H1 (cell line): ENCODE measurements around the gene KLHDC10. TPM values are rescaled to one million over a fixed set of nuclear protein-coding genes. Genes with fewer than 3 reads are reported as not detected.

Experiments used
- CTCF ChIA-PET: fragments of 300-600 bp; sonication (Branson Sonifier 250); formaldehyde crosslinking; loops from one replicate; lab custom pipeline; 2021; ENCODE audit not compliant: partially characterized antibody; lab: Charles Lee
- POLR2A ChIA-PET: fragments of 300-600 bp; sonication (Branson Sonifier 250); formaldehyde crosslinking; loops from one replicate; lab custom pipeline; 2021; ENCODE audit warnings: inconsistent platforms; ENCODE audit not compliant: partially characterized antibody; lab: Charles Lee
- DNase-seq, 2 experiments: peaks; one replicate each; pipeline versions ENCODE4 v3.0.0 to v3.0.0-alpha.2; 2010 to 2022; ENCODE audit warnings: low spot score in 2 of 2, low read depth in 1 of 2, mixed read lengths in 1 of 2
- FAIRE-seq: peaks from 2 replicates; lab custom pipeline; 2011; peaks lifted over from hg19 to GRCh38; lab: Jason Lieb, UNC
- H2AFZ ChIP-seq: 2 replicates; pipeline ENCODE4 v1.8.1; 2012; ENCODE audit warnings: low read length, inconsistent platforms
- H2AK5ac ChIP-seq: 2 replicates; pipeline ENCODE4 v1.6.1; 2013; ENCODE audit warnings: low read depth, low read length
- H2BK120ac ChIP-seq: replicated peaks from 2 replicates; pipeline ENCODE3; 2013; ENCODE audit warnings: low read depth, low read length, inconsistent platforms
- H2BK12ac ChIP-seq: 2 replicates; pipeline ENCODE4 v1.6.1; 2013; ENCODE audit warnings: low read depth, low read length
- H2BK15ac ChIP-seq: 2 replicates; pipeline ENCODE4 v1.6.1; 2013; ENCODE audit warnings: low read length
- H2BK20ac ChIP-seq: 2 replicates; pipeline ENCODE4 v1.6.1; 2013; ENCODE audit warnings: low read length
- H2BK5ac ChIP-seq: 2 replicates; pipeline ENCODE4 v1.6.1; 2013; ENCODE audit warnings: low read depth, low read length
- H3K14ac ChIP-seq: 2 replicates; pipeline ENCODE4 v1.6.1; 2013; ENCODE audit warnings: inconsistent platforms; ENCODE audit not compliant: insufficient read length
- H3K18ac ChIP-seq: 2 replicates; pipeline ENCODE4 v1.6.1; 2013; ENCODE audit warnings: low read length; ENCODE audit errors: extremely low read depth
- H3K23ac ChIP-seq: 2 replicates; pipeline ENCODE4 v1.6.1; 2013; ENCODE audit warnings: inconsistent platforms; ENCODE audit not compliant: insufficient read length
- H3K23me2 ChIP-seq: 2 replicates; pipeline ENCODE4 v1.6.1; 2013; ENCODE audit warnings: low read depth, low read length
- H3K27ac ChIP-seq: 2 replicates; pipeline ENCODE4 v1.6.1; 2011; ENCODE audit warnings: low read depth, low read length, inconsistent platforms
- H3K27me3 ChIP-seq, 4 experiments: replicated peaks in 1 of 4; 1 replicate in 1 of 4; 2 replicates in 3 of 4; pipeline versions ENCODE4 v1.6.1 to v1.8.1; 2011 to 2013; ENCODE audit warnings: low read length in 3 of 4, mild to moderate bottlenecking in 3 of 4, inconsistent platforms in 2 of 4, mixed read lengths in 2 of 4, moderate library complexity in 1 of 4; ENCODE audit not compliant: control insufficient read depth in 3 of 4, insufficient read depth in 3 of 4; ENCODE audit errors: extremely low read depth in 1 of 4
- H3K36me3 ChIP-seq, 4 experiments: 2 replicates each; pipeline versions ENCODE4 v1.6.1 to v1.8.1; 2011 to 2013; ENCODE audit warnings: mild to moderate bottlenecking in 4 of 4, low read length in 3 of 4, moderate library complexity in 2 of 4, control low read depth in 1 of 4, inconsistent platforms in 1 of 4; ENCODE audit not compliant: insufficient read depth in 4 of 4, control insufficient read depth in 2 of 4
- H3K4ac ChIP-seq: replicated peaks from 2 replicates; pipeline ENCODE3; 2013; ENCODE audit warnings: low read length, low read depth, mixed read lengths, inconsistent platforms; ENCODE audit not compliant: insufficient read length
- H3K4me1 ChIP-seq, 4 experiments: replicated peaks in 1 of 4; 1 replicate in 1 of 4; 2 replicates in 3 of 4; pipeline versions ENCODE4 v1.6.1 to v1.8.1; 2011 to 2013; ENCODE audit warnings: low read length in 3 of 4, inconsistent platforms in 2 of 4, mixed read lengths in 1 of 4; ENCODE audit not compliant: insufficient read depth in 4 of 4, control insufficient read depth in 3 of 4
- H3K4me2 ChIP-seq, 2 experiments: 2 replicates each; pipeline versions ENCODE4 v1.6.1 to v1.8.1; 2011 to 2013; ENCODE audit warnings: low read depth in 2 of 2, low read length in 2 of 2, control low read depth in 1 of 2, inconsistent platforms in 1 of 2, mild to moderate bottlenecking in 1 of 2; ENCODE audit not compliant: insufficient read depth in 1 of 2
- H3K4me3 ChIP-seq, 4 experiments: fragments of 200-600, 300-600 bp in 1 of 4; sonication (generic), shearing (Covaris generic), sonication (Bioruptor Twin) in 1 of 4; 2 replicates each; pipeline versions ENCODE4 v1.5.1 to v1.8.1; 2011 to 2016; ENCODE audit warnings: low read length in 4 of 4, low read depth in 3 of 4, control low read depth in 2 of 4, inconsistent platforms in 2 of 4, mild to moderate bottlenecking in 2 of 4, mixed read lengths in 1 of 4, moderate library complexity in 1 of 4; ENCODE audit not compliant: insufficient read depth in 2 of 4; ENCODE audit errors: extremely low read depth in 1 of 4
- H3K56ac ChIP-seq: replicated peaks from 2 replicates; pipeline ENCODE3; 2013; ENCODE audit warnings: low read depth, mild to moderate bottlenecking, mixed read lengths, low read length, inconsistent platforms; ENCODE audit not compliant: insufficient read length
- H3K79me1 ChIP-seq: 2 replicates; pipeline ENCODE4 v1.6.1; 2013; ENCODE audit warnings: low read depth, low read length, control low read depth
- H3K79me2 ChIP-seq, 2 experiments: 2 replicates each; pipeline versions ENCODE4 v1.6.1 to v1.8.1; 2012 to 2013; ENCODE audit warnings: low read length in 2 of 2, mild to moderate bottlenecking in 2 of 2, inconsistent platforms in 1 of 2; ENCODE audit not compliant: insufficient read depth in 2 of 2, control insufficient read depth in 1 of 2
- H3K9ac ChIP-seq, 4 experiments: replicated peaks in 1 of 4; 1 replicate in 1 of 4; 2 replicates in 3 of 4; pipeline versions ENCODE4 v1.6.1 to v1.8.1; 2011 to 2013; ENCODE audit warnings: low read depth in 3 of 4, low read length in 3 of 4, control low read depth in 2 of 4, mild to moderate bottlenecking in 2 of 4, moderate library complexity in 2 of 4, inconsistent platforms in 1 of 4; ENCODE audit errors: extremely low read depth in 1 of 4
- H3K9me3 ChIP-seq, 2 experiments: 2 replicates each; pipeline versions ENCODE4 v1.6.1 to v1.8.1; 2012 to 2013; ENCODE audit warnings: mild to moderate bottlenecking in 2 of 2, moderate library complexity in 2 of 2, control low read depth in 1 of 2, inconsistent platforms in 1 of 2, low read depth in 1 of 2, low read length in 1 of 2, mixed read lengths in 1 of 2; ENCODE audit not compliant: insufficient read depth in 2 of 2
- H4K20me1 ChIP-seq, 2 experiments: replicated peaks in 1 of 2; 2 replicates each; pipeline versions ENCODE3 to v1.8.1; 2011 to 2013; ENCODE audit warnings: inconsistent platforms in 2 of 2, low read length in 2 of 2, mild to moderate bottlenecking in 1 of 2; ENCODE audit not compliant: insufficient read depth in 2 of 2, control insufficient read depth in 1 of 2
- H4K5ac ChIP-seq: 2 replicates; pipeline ENCODE4 v1.6.1; 2013; ENCODE audit warnings: low read length, low read depth, mixed read lengths, inconsistent platforms; ENCODE audit not compliant: insufficient read length
- H4K8ac ChIP-seq: 2 replicates; pipeline ENCODE4 v1.8.0; 2013; ENCODE audit warnings: mild to moderate bottlenecking, moderate library complexity, low read length, inconsistent platforms; ENCODE audit not compliant: insufficient read depth; ENCODE audit errors: extremely low read depth
- H4K91ac ChIP-seq: replicated peaks from 2 replicates; pipeline ENCODE3; 2013; ENCODE audit warnings: low read length, mixed read lengths, inconsistent platforms; ENCODE audit not compliant: insufficient read length
- CHD2 ChIP-seq: IDR thresholded peaks from 2 replicates; pipeline ENCODE4 v1.6.1; 2012; ENCODE audit warnings: low read length, improper control_type of control experiment
- MAX ChIP-seq: IDR thresholded peaks from 2 replicates; pipeline ENCODE4 v1.6.1; 2012; ENCODE audit warnings: inconsistent platforms
- RAD21 ChIP-seq, 2 experiments: IDR thresholded peaks in 1 of 2; conservative IDR thresholded peaks in 1 of 2; 2 replicates each; pipeline ENCODE4 v1.6.1; 2011; ENCODE audit warnings: low read depth in 2 of 2, low read length in 2 of 2, improper control_type of control experiment in 1 of 2, inconsistent platforms in 1 of 2, mild to moderate bottlenecking in 1 of 2, moderate library complexity in 1 of 2
- WGBS, 2 experiments: shearing (Covaris generic) in 1 of 2; methylation state at CpG; one replicate each; pipeline versions ENCODE4 v1.1.6 to v1.1.7; 2013 to 2015; ENCODE audit warnings: low lambda C conversion rate in 2 of 2, mixed read lengths in 2 of 2, inconsistent platforms in 1 of 2, low coverage in 1 of 2, missing lambda C conversion rate in 1 of 2; ENCODE audit not compliant: insufficient replicate concordance in 2 of 2, insufficient coverage in 1 of 2, insufficient read length in 1 of 2; ENCODE audit errors: extremely low coverage in 1 of 2, missing lambda C conversion rate in 1 of 2; 5-methylcytosine and 5-hydroxymethylcytosine counted together
- polyA plus RNA-seq, 7 experiments: library from polyadenylated mRNA; depleted of rRNA in 3 of 7; stranded (reverse) in 5 of 7; unstranded in 2 of 7; fragments of >200 nt in 5 of 7; fragments of 200-250 nt in 2 of 7; gene quantifications; 1 replicate in 5 of 7; 2 replicates in 1 of 7; 4 replicates in 1 of 7; pipeline versions ENCODE4 v1.2.1 to v1.2.3, GENCODE V29; 2011 to 2013; ENCODE audit warnings: missing spikeins in 2 of 7, mixed read lengths in 2 of 7
- total RNA-seq: library from RNA; stranded (reverse); fragmentation: NEBNext Ultra II Directional; extraction: Animal tissue kit (Norgen Biotek cat#: 25700); gene quantifications from 2 replicates; pipeline ENCODE4 v1.2.1, GENCODE V29; 2021

Gene KLHDC10
- total and polyA plus RNA-seq, 2 of the 8 experiments (the other 6 are each of a cell fraction or from before 2014, with no cell fraction given) = 6.6 to 14.5 TPM

- DNase-seq (no peak), FAIRE-seq (no peak)
- Histone ChIP-seq H3K4me2 (no peak overlapping the region), H3K18ac (no peak overlapping the region), H3K4ac (no peak overlapping the region), H3K4me1 (no peaks in the 10 kb centered on the region), H4K5ac (no peak overlapping the region), H2BK120ac (no peak overlapping the region), H4K20me1 (peaks cover 0 to 4% of the 10 kb centered on the region in 2 experiments), H4K8ac (no peak overlapping the region), H2BK5ac (no peak overlapping the region), H2AK5ac (no peak overlapping the region), H3K27ac (no peak overlapping the region), H3K79me1 (no peaks in the 10 kb centered on the region), H3K23me2 (peaks cover 2% of the 10 kb centered on the region; the same call in 1 of the 2 replicates), H2BK20ac (no peak overlapping the region), H3K23ac (no peak overlapping the region), H3K14ac (no peak overlapping the region), H3K27me3 (no peaks in the 10 kb centered on the region), H3K36me3 (peaks cover 0 to 8% (median 4%) of the 10 kb centered on the region in 4 experiments; a peak in 4 of 8 replicates), H3K79me2 (no peaks in the 10 kb centered on the region), H3K4me3 (no peak overlapping the region), H4K91ac (no peak overlapping the region), H2BK12ac (no peak overlapping the region), H3K9me3 (no peaks in the 10 kb centered on the region), H3K9ac (no peak overlapping the region), H2BK15ac (no peak overlapping the region), H2AFZ (no peak overlapping the region), H3K56ac (no peak overlapping the region)
- no peak for TF ChIP-seq MAX
- TF ChIP-seq RAD21 (IDR thresholded peaks at IDR 0.05 in 1 of 2, conservative IDR thresholded peaks at IDR 0.05 in 1 of 2; ENCODE audit: low read depth in 2 of 2, low read length in 2 of 2) = no peak
- no peak for TF ChIP-seq CHD2
- ChIA-PET CTCF (interaction anchor here (0.8 to 4.4 kb wide), 3 partner anchors 37 to 506 kb away, joined by 3 to 22 read pairs (median 3); no protein-coding TSS in a partner anchor), POLR2A (no interaction called here)
- WGBS, 2 experiments = 86% methylated on average over 5 of the region's 5 CpGs; no CpG with 5 or more reads in 1 of the 2 experiments
Measured at GRCh38 chr7:130118294-130118693, 48.0 kb downstream of the KLHDC10 start.
